SK-N-SH treated with all-trans-retinoic acid at 6 μM for 48 hours (cell line): ENCODE results near the gene ZNF547.
A peak's percentile ranks its signal among the peaks of the same experiment; 100 is the strongest.

Source experiments
- ATAC-seq: fragments of 200-7000 bp; cut with Tn5 transposase; 3 replicates; pipeline ENCODE4 v1.9.1; 2020; ENCODE audit warnings: mild to moderate bottlenecking, moderate library complexity
- ARNTL ChIP-seq: fragments of 450-650 bp; formaldehyde crosslinking; IDR thresholded peaks from 2 replicates; pipeline ENCODE4 v1.5.0; 2020; ENCODE audit warnings: low read depth, mild to moderate bottlenecking, moderate library complexity, borderline replicate concordance
- BACH2 ChIP-seq: fragments of 250-450 bp; sonication (Bioruptor Pico); IDR thresholded peaks from 2 replicates; pipeline ENCODE4 v1.9.0; 2021; ENCODE audit warnings: mild to moderate bottlenecking, borderline replicate concordance
- CREB5 ChIP-seq: fragments of 250-450 bp; sonication (Bioruptor Pico); IDR thresholded peaks from 2 replicates; pipeline ENCODE4 v1.5.1; 2020; ENCODE audit warnings: low read depth, mild to moderate bottlenecking, moderate library complexity
- CSRNP3 ChIP-seq: fragments of 250-450 bp; sonication (Bioruptor Pico); IDR thresholded peaks from 2 replicates; pipeline ENCODE4 v1.5.1; 2021; ENCODE audit warnings: mild to moderate bottlenecking, moderate library complexity
- ESRRG ChIP-seq: fragments of 250-450 bp; sonication (Bioruptor Pico); IDR thresholded peaks from 2 replicates; pipeline ENCODE4 v1.6.1; 2021; ENCODE audit warnings: mild to moderate bottlenecking
- GLIS3 ChIP-seq: fragments of 250-450 bp; sonication (Bioruptor Pico); IDR thresholded peaks from 2 replicates; pipeline ENCODE4 v1.5.0; 2020; ENCODE audit warnings: mild to moderate bottlenecking, moderate library complexity
- ISL1 ChIP-seq: fragments of 250-450 bp; sonication (Bioruptor Pico); IDR thresholded peaks from 2 replicates; pipeline ENCODE4 v2.1.2; 2022; ENCODE audit warnings: mild to moderate bottlenecking, moderate library complexity
- PATZ1 ChIP-seq: fragments of 250-450 bp; sonication (Bioruptor Pico); IDR thresholded peaks from 2 replicates; pipeline ENCODE4 v1.8.0; 2020; ENCODE audit warnings: mild to moderate bottlenecking, moderate library complexity, borderline replicate concordance
- POU6F1 ChIP-seq: fragments of 250-450 bp; sonication (Bioruptor Pico); IDR thresholded peaks from 2 replicates; pipeline ENCODE4 v1.8.0; 2021; ENCODE audit warnings: low read depth, mild to moderate bottlenecking, moderate library complexity, borderline replicate concordance
- PPARA ChIP-seq: fragments of 250-450 bp; sonication (Bioruptor Pico); IDR thresholded peaks from 2 replicates; pipeline ENCODE4 v1.5.0; 2020; ENCODE audit warnings: mild to moderate bottlenecking, borderline replicate concordance
- RARB ChIP-seq: fragments of 250-450 bp; sonication (Bioruptor Pico); IDR thresholded peaks from 2 replicates; pipeline ENCODE4 v1.8.0; 2021; ENCODE audit warnings: mild to moderate bottlenecking, moderate library complexity
- SNAI2 ChIP-seq: fragments of 250-450 bp; sonication (Bioruptor Pico); IDR thresholded peaks from 2 replicates; pipeline ENCODE4 v1.5.0; 2020; ENCODE audit warnings: mild to moderate bottlenecking, moderate library complexity
- TCF4 ChIP-seq: fragments of 250-450 bp; sonication (Bioruptor Pico); IDR thresholded peaks from 2 replicates; pipeline ENCODE4 v1.8.0; 2021; ENCODE audit warnings: mild to moderate bottlenecking, moderate library complexity, borderline replicate concordance
- TSHZ2 ChIP-seq: fragments of 250-450 bp; sonication (Bioruptor Pico); IDR thresholded peaks from 2 replicates; pipeline ENCODE4 v1.5.0; 2020; ENCODE audit warnings: mild to moderate bottlenecking, moderate library complexity
- ZC3H10 ChIP-seq: fragments of 250-450 bp; sonication (Bioruptor Pico); IDR thresholded peaks from 2 replicates; pipeline ENCODE4 v1.5.1; 2021; ENCODE audit warnings: mild to moderate bottlenecking, moderate library complexity
- ZFP3 ChIP-seq: fragments of 250-450 bp; sonication (Bioruptor Pico); IDR thresholded peaks from 2 replicates; pipeline ENCODE4 v1.5.0; 2020; ENCODE audit warnings: mild to moderate bottlenecking, moderate library complexity
- ZFP30 ChIP-seq: fragments of 450-650 bp; formaldehyde crosslinking; IDR thresholded peaks from 2 replicates; pipeline ENCODE4 v1.5.0; 2022; ENCODE audit warnings: mild to moderate bottlenecking, moderate library complexity
- ZNF70 ChIP-seq: fragments of 450-650 bp; formaldehyde crosslinking; IDR thresholded peaks from 2 replicates; pipeline ENCODE4 v1.5.0; 2020; ENCODE audit warnings: mild to moderate bottlenecking, moderate library complexity
- ZNF8 ChIP-seq: fragments of 450-650 bp; formaldehyde crosslinking; IDR thresholded peaks from 2 replicates; pipeline ENCODE4 v1.5.0; 2020; ENCODE audit warnings: mild to moderate bottlenecking, moderate library complexity

Gene ZNF547

GRCh38 chr19:57359300-57359699 lies 4.1 kb upstream of the ZNF547 start (continued):
- TF ChIP-seq TSHZ2 (CRISPR knock-in tag) (no peak), ZNF70 (CRISPR knock-in tag) (no peak), RARB (CRISPR knock-in tag) (no peak)

GRCh38 chr19:57362419-57362818 lies 932 bp upstream of the ZNF547 start:
- TF ChIP-seq PPARA (CRISPR knock-in tag), result no peak
- TF ChIP-seq BACH2 (CRISPR knock-in tag), result no peak
- no peak for TF ChIP-seq ESRRG (CRISPR knock-in tag)
- TF ChIP-seq ZFP30 (CRISPR knock-in tag), result no peak
- TF ChIP-seq ISL1 (CRISPR knock-in tag), result no peak
- TF ChIP-seq PATZ1 (CRISPR knock-in tag), result no peak
- no peak for ATAC-seq

GRCh38 chr19:57363688-57364181 lies 384 bp downstream of the ZNF547 start:
- TF ChIP-seq PATZ1 (CRISPR knock-in tag) (no peak), CREB5 (CRISPR knock-in tag) (no peak), GLIS3 (no peak), ZC3H10 (CRISPR knock-in tag) (no peak), TSHZ2 (CRISPR knock-in tag) (no peak), ZNF8 (CRISPR knock-in tag) (no peak), ESRRG (CRISPR knock-in tag) (no peak)
- peak; percentile 28 for ATAC-seq

- no peak for ATAC-seq
- no peak for TF ChIP-seq TCF4 (CRISPR knock-in tag)
- no peak for TF ChIP-seq POU6F1 (CRISPR knock-in tag)
- TF ChIP-seq CSRNP3 (CRISPR knock-in tag), result no peak
- TF ChIP-seq ARNTL, result no peak
- no peak for TF ChIP-seq ZFP3 (CRISPR knock-in tag)
- no peak for TF ChIP-seq BACH2 (CRISPR knock-in tag)
- TF ChIP-seq ZFP30 (CRISPR knock-in tag), result no peak
- no peak for TF ChIP-seq TSHZ2 (CRISPR knock-in tag)
- no peak for TF ChIP-seq SNAI2 (CRISPR knock-in tag)
Measured at GRCh38 chr19:57366776-57367175, 3.4 kb downstream of the ZNF547 start.
